ENCODE measurements around the gene CLNK. TPM values are rescaled to one million over a fixed set of nuclear protein-coding genes. Genes with fewer than 3 reads are reported as not detected.

Gene CLNK
- total RNA-seq, 1 experiment from 2014 or later: not detected

DNA sequence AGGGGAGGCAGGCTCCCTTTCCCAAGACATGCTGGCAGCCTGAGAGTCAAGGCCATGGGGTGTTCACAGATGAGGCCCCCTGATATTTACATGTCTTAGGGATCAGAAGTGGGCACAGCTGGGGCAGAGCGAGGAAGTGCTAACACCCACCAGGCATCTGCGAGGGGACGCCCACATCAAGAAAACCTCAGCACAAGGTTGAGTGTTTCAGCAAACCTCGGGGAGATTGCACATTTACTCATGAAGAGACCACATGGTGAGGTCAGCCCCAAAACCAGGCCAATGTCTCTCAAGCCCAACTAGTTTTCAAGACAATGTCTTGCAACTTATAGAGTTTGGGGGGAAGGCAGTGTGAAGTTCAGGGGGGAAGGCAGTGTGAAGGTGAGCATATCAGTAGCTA, 55.2 kb downstream of the CLNK start:
- no peak overlapping the region for H4K8ac ChIP-seq (replicated peaks; ENCODE audit: insufficient read length, low read depth, low read length)
- H3K27ac ChIP-seq (ENCODE audit: insufficient read length, low read depth, low read length): no peak overlapping the region
- no peaks in the 10 kb centered on the region for H3K79me1 ChIP-seq (ENCODE audit: insufficient read depth, low read depth, low read length, poor library complexity, severe bottlenecking)
- H4K20me1 ChIP-seq (ENCODE audit: control insufficient read depth, insufficient read depth, insufficient read length): no peaks in the 10 kb centered on the region
- H4K91ac ChIP-seq (ENCODE audit: insufficient read length, low read depth, low read length): no peak overlapping the region
- no peak overlapping the region for H2BK120ac ChIP-seq (ENCODE audit: low read depth, low read length, poor library complexity, severe bottlenecking)
- H2BK15ac ChIP-seq (ENCODE audit: low read depth, low read length): no peak overlapping the region
- H3K23ac ChIP-seq (ENCODE audit: insufficient read length, low read depth, low read length): no peak overlapping the region
- H3K9me3 Mint-ChIP-seq: no peaks in the 10 kb centered on the region
- H3K9me3 ChIP-seq (ENCODE audit: control insufficient read depth, low read depth, low read length): no peaks in the 10 kb centered on the region
- no peak overlapping the region for H3K4ac ChIP-seq (ENCODE audit: low read depth, low read length)
- H3K4me3 Mint-ChIP-seq: no peak overlapping the region
- H4K5ac ChIP-seq (ENCODE audit: insufficient read length, low read depth, low read length): no peak overlapping the region
- no peaks in the 10 kb centered on the region for H3K23me2 ChIP-seq (ENCODE audit: insufficient read length, low read depth, low read length, poor library complexity, severe bottlenecking)
- no peak overlapping the region for H2BK12ac ChIP-seq (ENCODE audit: insufficient read length, low read depth, low read length)
- no peak overlapping the region for H2AFZ ChIP-seq (ENCODE audit: low read length)
- H3K9ac ChIP-seq (ENCODE audit: extremely low read depth, insufficient read length, low read length): no peak overlapping the region
- no peak for TF ChIP-seq CTCF (conservative IDR thresholded peaks at IDR 0.05)
- no peaks in the 10 kb centered on the region; the same call in none of the 2 replicates for H3K27me3 Mint-ChIP-seq (ENCODE audit: low read depth)
- H3K27ac Mint-ChIP-seq: no peak overlapping the region
- no CpG with 5 or more reads among the region's 4 CpGs for WGBS (ENCODE audit: extremely low coverage, insufficient read length, low lambda C conversion rate)
- H3K79me2 ChIP-seq (ENCODE audit: insufficient read depth, low read length): no peaks in the 10 kb centered on the region
- no peaks in the 10 kb centered on the region for H3K4me1 ChIP-seq (ENCODE audit: insufficient read depth, low read length)
- no peak overlapping the region for H2BK5ac ChIP-seq (ENCODE audit: insufficient read length, low read length)
- H3K18ac ChIP-seq (ENCODE audit: insufficient read length, low read depth, low read length): no peak overlapping the region
- H3T11ph ChIP-seq (ENCODE audit: low read length): no peak overlapping the region
- no peaks in the 10 kb centered on the region; a peak in 1 of 7 replicates for H3K36me3 Mint-ChIP-seq (ENCODE audit: insufficient read depth in 1 of 3, low read depth in 3 of 3)
- H3K4me2 ChIP-seq (ENCODE audit: insufficient read depth, insufficient read length, low read length): no peak overlapping the region
- no peak overlapping the region for H2BK20ac ChIP-seq (ENCODE audit: low read depth, low read length, poor library complexity, severe bottlenecking)
- no peak overlapping the region for H2AK5ac ChIP-seq (ENCODE audit: insufficient read length, low read length)
- no peaks in the 10 kb centered on the region for H3K4me1 Mint-ChIP-seq
- H3K27me3 ChIP-seq (ENCODE audit: insufficient read depth, low read length): no peaks in the 10 kb centered on the region
- no peak overlapping the region for H3K56ac ChIP-seq (ENCODE audit: insufficient read length, low read depth, low read length)
- H3K14ac ChIP-seq (ENCODE audit: insufficient read depth, low read length): no peak overlapping the region
- DNase-seq: no peak

Data from H9 (cell line).